IPS-15b (cell line): Measurements from ENCODE around the gene ACP4.

Source experiments
- H3K27me3 ChIP-seq: one replicate; pipeline ENCODE4 v1.6.1; 2013; ENCODE audit warnings: low read length; ENCODE audit not compliant: control insufficient read depth, insufficient read depth
- H3K36me3 ChIP-seq: one replicate; pipeline ENCODE4 v1.6.1; 2013; ENCODE audit warnings: low read length; ENCODE audit not compliant: control insufficient read depth, insufficient read depth
- H3K4me1 ChIP-seq: one replicate; pipeline ENCODE4 v1.6.1; 2013; ENCODE audit warnings: mild to moderate bottlenecking, low read length; ENCODE audit not compliant: control insufficient read depth, insufficient read depth
- H3K4me3 ChIP-seq: one replicate; pipeline ENCODE4 v1.5.1; 2013; ENCODE audit warnings: low read depth, low read length
- H3K9ac ChIP-seq: one replicate; pipeline ENCODE4 v1.6.1; 2013; ENCODE audit warnings: low read depth, mild to moderate bottlenecking, low read length
- H3K9me3 ChIP-seq: one replicate; pipeline ENCODE4 v1.6.1; 2013; ENCODE audit warnings: mild to moderate bottlenecking, low read length; ENCODE audit not compliant: control insufficient read depth, insufficient read depth

The ACP4 gene

GRCh38 chr19:50843205-50843604 is 53.0 kb downstream of the ACP4 start:
- no peaks in the 10 kb centered on the region for H3K9me3 ChIP-seq
- H3K9ac ChIP-seq, result no peak overlapping the region
- no peaks in the 10 kb centered on the region for H3K36me3 ChIP-seq
- H3K4me3 ChIP-seq, result no peak overlapping the region
- H3K4me1 ChIP-seq, result peaks cover 5% of the 10 kb centered on the region
- peaks cover 62% of the 10 kb centered on the region for H3K27me3 ChIP-seq

GRCh38 chr19:50843701-50844221 is 53.5 kb downstream of the ACP4 start:
- Histone ChIP-seq H3K4me1 (peaks cover 5% of the 10 kb centered on the region), H3K9me3 (no peaks in the 10 kb centered on the region), H3K9ac (no peak overlapping the region), H3K27me3 (peaks cover 66% of the 10 kb centered on the region), H3K36me3 (no peaks in the 10 kb centered on the region), H3K4me3 (peak overlapping the region; percentile 16)

- Histone ChIP-seq H3K36me3 (no peaks in the 10 kb centered on the region), H3K4me1 (peaks cover 5% of the 10 kb centered on the region), H3K9ac (no peak overlapping the region), H3K9me3 (no peaks in the 10 kb centered on the region), H3K4me3 (peak overlapping the region; percentile 16), H3K27me3 (peaks cover 69% of the 10 kb centered on the region)
Measured at GRCh38 chr19:50844296-50844935, 54.2 kb downstream of the ACP4 start.
